Measurements from ENCODE around the gene JAKMIP1. TPM values are rescaled to one million over a fixed set of nuclear protein-coding genes. Genes with fewer than 3 reads are reported as not detected.
A peak's percentile ranks its signal among the peaks of the same experiment; 100 is the strongest.

Gene JAKMIP1
- total RNA-seq, 1 donor from 2014 or later: 0.89 TPM

DNA sequence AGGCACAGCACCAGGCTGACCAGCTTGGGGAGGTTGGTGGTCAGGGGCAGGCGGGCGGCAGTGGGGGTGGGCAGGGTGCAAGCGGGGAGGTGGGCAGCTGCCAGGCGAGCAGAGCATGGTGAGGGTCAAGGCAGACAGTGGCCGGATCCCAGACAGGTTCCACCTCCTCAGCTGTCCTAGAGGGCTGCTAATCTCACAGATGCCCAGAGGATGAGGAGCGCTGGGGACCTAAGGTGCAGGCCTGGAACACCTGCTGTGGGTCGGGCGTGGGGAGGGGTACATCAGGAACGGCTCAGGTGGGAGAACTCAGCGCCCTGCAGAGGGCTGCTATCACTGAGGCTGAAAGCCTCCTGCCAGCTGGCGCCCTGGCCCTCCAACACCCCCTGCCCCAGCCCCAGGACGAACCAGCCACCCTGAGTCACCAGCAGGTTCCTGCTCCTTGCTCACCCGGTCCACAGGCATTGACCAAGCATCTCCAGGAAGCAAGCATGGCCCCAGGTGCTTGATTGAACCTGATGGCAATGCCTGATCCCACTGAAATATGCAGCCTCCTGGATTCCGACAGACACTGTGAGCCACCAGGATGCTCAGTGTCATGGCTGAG is 153.7 kb downstream of the JAKMIP1 start:
- no peak overlapping the region for H3K27ac Mint-ChIP-seq
- no peaks in the 10 kb centered on the region for H3K9me3 Mint-ChIP-seq (ENCODE audit: low read depth)
- no peak overlapping the region for H3K4me3 Mint-ChIP-seq (ENCODE audit: low read depth)
- H3K27me3 Mint-ChIP-seq: peaks cover 28% of the 10 kb centered on the region
- no peak for DNase-seq (ENCODE audit: low spot score, unreplicated experiment)
- H3K4me1 Mint-ChIP-seq (ENCODE audit: low read depth): no peaks in the 10 kb centered on the region
- TF ChIP-seq, protein P1, sequence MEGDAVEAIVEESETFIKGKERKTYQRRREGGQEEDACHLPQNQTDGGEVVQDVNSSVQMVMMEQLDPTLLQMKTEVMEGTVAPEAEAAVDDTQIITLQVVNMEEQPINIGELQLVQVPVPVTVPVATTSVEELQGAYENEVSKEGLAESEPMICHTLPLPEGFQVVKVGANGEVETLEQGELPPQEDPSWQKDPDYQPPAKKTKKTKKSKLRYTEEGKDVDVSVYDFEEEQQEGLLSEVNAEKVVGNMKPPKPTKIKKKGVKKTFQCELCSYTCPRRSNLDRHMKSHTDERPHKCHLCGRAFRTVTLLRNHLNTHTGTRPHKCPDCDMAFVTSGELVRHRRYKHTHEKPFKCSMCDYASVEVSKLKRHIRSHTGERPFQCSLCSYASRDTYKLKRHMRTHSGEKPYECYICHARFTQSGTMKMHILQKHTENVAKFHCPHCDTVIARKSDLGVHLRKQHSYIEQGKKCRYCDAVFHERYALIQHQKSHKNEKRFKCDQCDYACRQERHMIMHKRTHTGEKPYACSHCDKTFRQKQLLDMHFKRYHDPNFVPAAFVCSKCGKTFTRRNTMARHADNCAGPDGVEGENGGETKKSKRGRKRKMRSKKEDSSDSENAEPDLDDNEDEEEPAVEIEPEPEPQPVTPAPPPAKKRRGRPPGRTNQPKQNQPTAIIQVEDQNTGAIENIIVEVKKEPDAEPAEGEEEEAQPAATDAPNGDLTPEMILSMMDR (IDR thresholded peaks at IDR 0.05; ENCODE audit: unreplicated experiment): no peak
- H3K36me3 Mint-ChIP-seq (ENCODE audit: insufficient read depth): no peaks in the 10 kb centered on the region

DNA sequence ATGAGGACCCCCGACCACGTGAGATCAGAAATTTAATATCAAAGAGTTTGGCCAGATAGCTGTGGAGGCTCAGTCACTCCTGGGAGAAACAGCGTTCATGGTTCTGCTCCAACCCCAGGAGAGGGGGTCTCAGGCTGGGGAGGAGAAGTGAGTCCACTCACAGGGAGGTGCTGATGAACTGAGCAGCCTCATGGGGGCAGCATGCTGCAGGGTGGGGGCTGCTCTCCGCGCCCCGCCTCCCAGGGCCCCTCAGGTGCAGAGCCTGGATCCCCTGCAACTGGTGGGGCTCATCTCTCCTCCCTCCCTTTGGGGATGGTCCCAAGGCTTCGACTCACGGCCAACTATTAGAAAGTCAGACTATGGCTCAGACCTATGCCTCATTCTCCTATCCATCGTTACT is 155.5 kb downstream of the JAKMIP1 start:
- DNase-seq (ENCODE audit: low spot score, unreplicated experiment): no peak

GRCh38 chr4:6044276-6044675 is 156.1 kb downstream of the JAKMIP1 start:
- H3K9me3 Mint-ChIP-seq (ENCODE audit: low read depth): no peaks in the 10 kb centered on the region
- no peaks in the 10 kb centered on the region for H3K36me3 Mint-ChIP-seq (ENCODE audit: insufficient read depth)
- TF ChIP-seq, protein P1 (IDR thresholded peaks at IDR 0.05; ENCODE audit: unreplicated experiment): no peak
- H3K27ac Mint-ChIP-seq: no peak overlapping the region
- no peak for DNase-seq (ENCODE audit: low spot score, unreplicated experiment)
- H3K4me3 Mint-ChIP-seq (ENCODE audit: low read depth): no peak overlapping the region
- no peaks in the 10 kb centered on the region for H3K4me1 Mint-ChIP-seq (ENCODE audit: low read depth)
- H3K27me3 Mint-ChIP-seq: peaks cover 30% of the 10 kb centered on the region

More for the DNA sequence above, 155.5 kb downstream of the JAKMIP1 start:
- Mint-ChIP-seq H3K4me3 (ENCODE audit: low read depth) (no peak overlapping the region), H3K9me3 (ENCODE audit: low read depth) (no peaks in the 10 kb centered on the region), H3K27me3 (peaks cover 32% of the 10 kb centered on the region), H3K4me1 (ENCODE audit: low read depth) (no peaks in the 10 kb centered on the region), H3K36me3 (ENCODE audit: insufficient read depth) (no peaks in the 10 kb centered on the region), H3K27ac (no peak overlapping the region)
- TF ChIP-seq, protein P1 (IDR thresholded peaks at IDR 0.05; ENCODE audit: unreplicated experiment): peak; percentile 22

- Mint-ChIP-seq H3K27me3 (peaks cover 30% of the 10 kb centered on the region), H3K4me3 (ENCODE audit: low read depth) (no peak overlapping the region), H3K4me1 (ENCODE audit: low read depth) (no peaks in the 10 kb centered on the region), H3K36me3 (ENCODE audit: insufficient read depth) (no peaks in the 10 kb centered on the region), H3K27ac (no peak overlapping the region), H3K9me3 (ENCODE audit: low read depth) (no peaks in the 10 kb centered on the region)
- TF ChIP-seq, protein P1 (IDR thresholded peaks at IDR 0.05; ENCODE audit: unreplicated experiment): no peak
- DNase-seq (ENCODE audit: low spot score, unreplicated experiment): no peak
Measured at GRCh38 chr4:6043843-6044242, 156.5 kb downstream of the JAKMIP1 start.

DNA sequence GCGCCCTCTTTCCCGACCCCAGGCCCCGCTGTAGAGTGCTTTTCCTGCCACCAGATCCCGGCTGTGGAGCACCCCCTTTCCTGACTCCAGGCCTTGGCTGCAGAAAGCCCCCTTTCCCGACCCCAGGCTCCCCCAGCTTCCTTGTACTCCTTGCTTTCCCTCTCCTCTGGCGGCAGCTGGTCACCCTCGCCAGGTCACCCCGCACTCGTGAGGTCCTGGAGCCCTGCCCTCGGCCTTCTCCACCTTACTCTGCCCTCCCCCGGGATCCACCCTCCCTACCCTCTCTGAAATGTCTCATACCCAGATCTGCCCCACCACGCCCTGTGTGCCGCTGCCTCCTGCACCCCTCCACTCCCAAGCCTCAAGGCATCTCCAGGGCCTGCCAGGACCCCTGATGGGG is 157.2 kb downstream of the JAKMIP1 start:
- no peak overlapping the region for H3K4me3 Mint-ChIP-seq (ENCODE audit: low read depth)

More for the DNA sequence above, 157.2 kb downstream of the JAKMIP1 start:
- peaks cover 31% of the 10 kb centered on the region for H3K27me3 Mint-ChIP-seq
- no peak for DNase-seq (ENCODE audit: low spot score, unreplicated experiment)
- H3K36me3 Mint-ChIP-seq (ENCODE audit: insufficient read depth): no peaks in the 10 kb centered on the region
- no peaks in the 10 kb centered on the region for H3K9me3 Mint-ChIP-seq (ENCODE audit: low read depth)
- no peaks in the 10 kb centered on the region for H3K4me1 Mint-ChIP-seq (ENCODE audit: low read depth)
- H3K27ac Mint-ChIP-seq: no peak overlapping the region
- TF ChIP-seq, protein P1 (IDR thresholded peaks at IDR 0.05; ENCODE audit: unreplicated experiment): no peak

Data from progenitor cell of endocrine pancreas (in vitro differentiated cells).